Mucosa of stomach (tissue), 1 donor: ENCODE data around the gene DNAH10.
A peak's percentile ranks its signal among the peaks of the same experiment; 100 is the strongest.

ENCODE experiments used
- H3K27me3 ChIP-seq: one replicate; pipeline ENCODE4 v1.7.0; 2013; ENCODE audit warnings: mild to moderate bottlenecking, low read length; ENCODE audit not compliant: control insufficient read depth, insufficient read depth
- H3K36me3 ChIP-seq: one replicate; pipeline ENCODE4 v1.7.0; 2013; ENCODE audit warnings: low read length; ENCODE audit not compliant: control insufficient read depth, insufficient read depth
- H3K4me1 ChIP-seq: one replicate; pipeline ENCODE4 v1.7.0; 2013; ENCODE audit warnings: mild to moderate bottlenecking, low read length; ENCODE audit not compliant: control insufficient read depth, insufficient read depth
- H3K4me3 ChIP-seq: one replicate; pipeline ENCODE4 v1.7.0; 2013; ENCODE audit warnings: low read length
- H3K9ac ChIP-seq: one replicate; pipeline ENCODE4 v1.7.0; 2013; ENCODE audit warnings: mild to moderate bottlenecking, low read length, moderate library complexity
- H3K9me3 ChIP-seq: one replicate; pipeline ENCODE4 v1.7.0; 2013; ENCODE audit warnings: mild to moderate bottlenecking, low read length, moderate library complexity; ENCODE audit not compliant: control insufficient read depth
- donor health status: Pancreatic carcinoma.

DNAH10 gene, protein sequence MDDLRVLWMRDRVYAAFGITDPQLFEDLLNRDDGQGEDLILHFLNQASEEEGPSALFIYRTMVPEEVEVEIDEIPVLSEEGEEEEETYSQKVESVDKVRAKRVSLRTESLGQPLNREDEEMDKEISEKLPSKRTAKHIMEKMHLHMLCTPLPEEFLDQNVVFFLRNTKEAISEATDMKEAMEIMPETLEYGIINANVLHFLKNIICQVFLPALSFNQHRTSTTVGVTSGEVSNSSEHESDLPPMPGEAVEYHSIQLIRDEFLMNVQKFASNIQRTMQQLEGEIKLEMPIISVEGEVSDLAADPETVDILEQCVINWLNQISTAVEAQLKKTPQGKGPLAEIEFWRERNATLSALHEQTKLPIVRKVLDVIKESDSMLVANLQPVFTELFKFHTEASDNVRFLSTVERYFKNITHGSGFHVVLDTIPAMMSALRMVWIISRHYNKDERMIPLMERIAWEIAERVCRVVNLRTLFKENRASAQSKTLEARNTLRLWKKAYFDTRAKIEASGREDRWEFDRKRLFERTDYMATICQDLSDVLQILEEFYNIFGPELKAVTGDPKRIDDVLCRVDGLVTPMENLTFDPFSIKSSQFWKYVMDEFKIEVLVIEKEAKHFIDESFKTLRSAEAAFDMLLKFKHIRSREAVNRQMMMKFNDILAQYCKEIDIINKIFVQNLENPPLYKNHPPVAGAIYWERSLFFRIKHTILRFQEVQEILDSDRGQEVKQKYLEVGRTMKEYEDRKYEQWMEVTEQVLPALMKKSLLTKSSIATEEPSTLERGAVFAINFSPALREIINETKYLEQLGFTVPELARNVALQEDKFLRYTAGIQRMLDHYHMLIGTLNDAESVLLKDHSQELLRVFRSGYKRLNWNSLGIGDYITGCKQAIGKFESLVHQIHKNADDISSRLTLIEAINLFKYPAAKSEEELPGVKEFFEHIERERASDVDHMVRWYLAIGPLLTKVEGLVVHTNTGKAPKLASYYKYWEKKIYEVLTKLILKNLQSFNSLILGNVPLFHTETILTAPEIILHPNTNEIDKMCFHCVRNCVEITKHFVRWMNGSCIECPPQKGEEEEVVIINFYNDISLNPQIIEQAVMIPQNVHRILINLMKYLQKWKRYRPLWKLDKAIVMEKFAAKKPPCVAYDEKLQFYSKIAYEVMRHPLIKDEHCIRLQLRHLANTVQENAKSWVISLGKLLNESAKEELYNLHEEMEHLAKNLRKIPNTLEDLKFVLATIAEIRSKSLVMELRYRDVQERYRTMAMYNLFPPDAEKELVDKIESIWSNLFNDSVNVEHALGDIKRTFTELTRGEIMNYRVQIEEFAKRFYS (N-terminal part only)

DNA sequence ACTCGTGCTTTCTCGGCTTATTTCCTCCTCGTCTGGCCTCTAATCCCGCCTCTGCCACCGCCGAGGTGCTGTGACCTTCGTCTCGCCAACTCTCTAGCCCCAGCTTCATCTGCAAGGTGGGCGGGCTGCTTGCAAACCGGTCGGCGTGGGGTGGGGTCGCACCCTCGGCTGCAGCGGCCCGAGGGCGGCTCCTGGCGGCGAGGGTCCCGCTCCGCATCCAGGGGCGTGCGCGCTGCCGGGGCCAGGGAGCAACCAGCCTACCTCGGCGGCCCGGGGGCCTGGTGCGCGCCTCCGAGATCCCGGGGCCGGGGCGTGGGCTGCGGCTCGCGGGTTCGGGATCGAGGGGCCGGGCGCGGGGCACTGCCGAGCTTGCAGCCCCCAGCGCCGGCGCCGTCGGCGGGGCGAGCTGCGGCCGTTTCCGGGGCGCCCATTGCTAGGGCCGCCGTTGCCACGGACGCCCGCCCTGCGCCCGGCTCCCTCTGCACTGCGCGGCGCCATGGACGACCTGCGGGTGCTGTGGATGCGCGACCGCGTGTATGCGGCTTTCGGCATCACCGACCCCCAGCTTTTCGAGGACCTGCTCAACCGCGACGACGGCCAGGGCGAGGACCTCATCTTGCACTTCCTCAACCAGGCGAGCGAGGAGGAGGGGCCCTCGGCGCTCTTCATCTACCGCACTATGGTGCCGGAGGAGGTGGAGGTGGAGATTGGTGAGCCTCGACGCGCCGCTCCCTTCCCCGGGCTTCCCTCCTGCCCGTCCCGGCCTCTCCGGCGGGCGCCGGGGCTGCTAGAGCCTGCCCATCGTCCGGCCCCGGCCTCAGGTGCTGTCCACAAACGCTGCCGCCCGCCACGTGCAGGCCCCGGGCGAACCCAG is at the start of gene DNAH10:
TSS of gene DNAH10 (plus strand) at position 461 of the 874 bp plus-strand sequence. CDS start at position 497, 36 bp downstream.
- Histone ChIP-seq H3K4me1 (peaks cover 6% of the 10 kb centered on the region), H3K4me3 (peak within 1 kb of the TSS; percentile 10), H3K36me3 (no peaks in the 10 kb centered on the region), H3K27me3 (peaks cover 11% of the 10 kb centered on the region), H3K9me3 (no peaks in the 10 kb centered on the region), H3K9ac (no peak within 1 kb of the TSS)

DNA sequence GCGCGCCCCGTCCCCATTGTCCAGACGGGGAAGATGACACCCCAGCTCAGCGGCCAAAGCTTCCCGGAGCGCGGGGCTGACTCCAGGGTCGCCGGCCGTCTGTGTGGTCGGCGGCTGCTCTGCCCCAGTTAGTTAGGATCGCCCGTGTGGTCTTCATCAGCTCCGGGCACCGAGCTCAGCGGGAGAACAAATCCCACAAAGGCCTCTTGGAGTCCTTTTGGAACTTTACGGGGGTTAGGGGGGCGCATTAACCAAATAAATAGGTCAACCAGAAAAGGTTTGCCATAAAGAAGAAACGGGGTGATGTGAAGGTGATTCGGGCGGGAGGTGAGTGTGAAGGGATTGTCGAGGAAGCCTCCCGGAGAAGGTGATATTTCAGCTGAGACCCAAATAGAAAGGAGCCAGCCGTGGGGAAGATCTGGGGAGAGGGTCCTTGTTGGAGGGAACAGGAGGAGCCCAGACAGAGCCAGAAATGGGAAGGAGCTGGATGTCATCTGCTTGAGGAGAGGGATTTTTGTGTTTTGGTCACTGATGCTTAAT is 49.3 kb upstream of the DNAH10 start:
- Histone ChIP-seq H3K27me3 (no peaks in the 10 kb centered on the region), H3K9ac (peak overlapping the region; percentile 90), H3K4me3 (peak overlapping the region; percentile 92), H3K9me3 (no peaks in the 10 kb centered on the region), H3K36me3 (no peaks in the 10 kb centered on the region), H3K4me1 (peaks cover 26% of the 10 kb centered on the region)

DNA sequence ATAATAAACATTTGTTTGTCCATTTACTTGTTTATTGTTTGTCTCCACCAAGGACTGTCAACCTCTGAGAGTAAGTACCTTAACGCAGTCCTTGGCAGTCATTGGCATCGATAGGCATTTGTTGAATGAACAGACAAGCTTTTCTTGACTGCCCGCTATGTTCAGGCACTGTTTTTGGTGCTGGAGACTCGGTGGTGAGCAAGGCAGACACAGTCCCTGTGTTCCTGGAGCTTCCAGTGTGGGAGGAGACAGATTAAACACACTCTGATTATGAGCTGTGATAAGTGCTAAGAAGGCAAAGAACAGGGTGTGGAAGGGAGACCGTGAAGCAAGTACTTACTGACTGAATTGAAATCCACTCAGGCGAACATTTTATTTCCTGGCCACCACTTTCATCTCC is 48.7 kb upstream of the DNAH10 start:
- peaks cover 26% of the 10 kb centered on the region for H3K4me1 ChIP-seq
- no peaks in the 10 kb centered on the region for H3K36me3 ChIP-seq
- H3K9ac ChIP-seq, result peak overlapping the region; percentile 90
- H3K27me3 ChIP-seq, result no peaks in the 10 kb centered on the region
- no peaks in the 10 kb centered on the region for H3K9me3 ChIP-seq
- H3K4me3 ChIP-seq, result peak overlapping the region; percentile 92

DNA sequence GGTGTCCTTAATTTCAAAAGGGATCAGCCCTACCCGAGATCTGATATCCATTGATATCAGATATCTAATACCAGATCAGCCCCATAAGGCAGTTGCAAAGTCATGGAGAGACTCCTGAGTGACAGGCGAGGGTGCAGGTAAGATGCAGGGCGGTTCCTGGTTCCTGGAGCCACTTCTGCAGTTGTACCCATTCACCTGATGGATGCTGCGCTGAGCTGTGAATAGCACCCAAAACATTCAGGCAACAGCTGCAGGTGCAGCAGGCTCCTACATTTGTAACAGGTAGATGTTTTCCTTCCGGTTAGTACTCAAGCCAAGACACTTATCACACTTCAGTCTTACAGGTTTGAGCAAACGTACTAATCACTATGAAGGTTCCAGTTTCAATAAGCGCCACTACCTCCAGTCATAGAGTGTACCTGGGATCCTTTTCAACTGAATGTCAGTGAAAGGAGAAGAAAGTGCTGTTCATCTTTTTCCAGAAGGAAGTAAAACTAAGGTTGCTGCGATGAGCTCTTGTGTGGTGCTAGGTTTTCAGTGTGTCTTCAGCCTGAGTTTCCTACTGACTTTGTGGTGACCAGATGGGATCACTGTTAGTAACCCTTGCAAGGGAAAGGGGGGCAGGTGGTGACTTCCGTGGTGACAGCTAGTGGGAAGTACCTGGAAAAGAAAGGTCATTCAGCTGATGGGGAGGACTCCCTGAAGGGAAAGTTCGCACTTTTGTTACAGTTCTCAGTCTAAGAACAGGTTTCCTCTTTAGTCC is 48.1 kb upstream of the DNAH10 start:
- Histone ChIP-seq H3K4me1 (peaks cover 26% of the 10 kb centered on the region), H3K36me3 (no peaks in the 10 kb centered on the region), H3K27me3 (no peaks in the 10 kb centered on the region), H3K9me3 (no peaks in the 10 kb centered on the region), H3K9ac (peak overlapping the region; percentile 90), H3K4me3 (peak overlapping the region; percentile 92)

DNA sequence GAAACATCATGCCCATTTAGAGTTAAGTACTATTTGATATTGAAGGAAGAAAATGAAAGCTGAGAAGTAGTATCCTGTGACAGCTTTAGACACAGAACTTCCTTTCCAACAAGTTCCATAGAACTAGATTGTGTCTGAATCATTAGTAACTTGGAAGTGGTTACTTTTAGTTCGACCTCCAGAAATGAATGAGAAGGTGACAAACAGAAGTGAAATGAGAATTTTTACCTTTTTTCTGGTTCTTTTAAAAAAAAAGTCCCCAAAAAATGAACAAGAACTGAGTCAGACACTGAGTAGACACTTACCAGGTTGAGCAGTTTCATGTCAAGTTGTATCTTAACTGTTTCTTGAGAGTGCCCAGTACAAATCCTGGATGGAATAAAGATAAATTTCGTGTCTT is 46.9 kb upstream of the DNAH10 start:
- Histone ChIP-seq H3K9me3 (no peaks in the 10 kb centered on the region), H3K36me3 (no peaks in the 10 kb centered on the region), H3K4me1 (peaks cover 36% of the 10 kb centered on the region), H3K4me3 (no peak overlapping the region), H3K27me3 (no peaks in the 10 kb centered on the region), H3K9ac (no peak overlapping the region)

DNA sequence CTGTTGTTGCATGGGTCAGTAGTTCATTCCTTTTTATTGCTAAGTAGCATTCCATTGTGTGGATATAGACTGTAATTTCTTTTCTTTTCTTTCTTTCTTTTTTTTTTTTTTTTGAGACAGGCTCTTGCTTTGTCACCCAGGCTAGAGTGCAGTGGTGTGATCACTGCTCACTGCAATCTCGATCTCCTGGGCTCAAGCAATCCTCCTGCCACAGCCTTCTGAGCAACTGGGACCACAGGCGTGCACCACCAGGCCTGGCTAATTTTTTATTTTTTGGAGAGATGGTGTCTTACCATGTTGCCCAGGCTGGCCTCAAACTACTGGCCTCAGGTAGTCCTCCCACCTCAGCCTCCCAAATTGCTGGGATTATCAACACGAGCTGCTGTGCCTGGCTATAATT is 44.8 kb upstream of the DNAH10 start:
- Histone ChIP-seq H3K9me3 (no peaks in the 10 kb centered on the region), H3K4me3 (no peak overlapping the region), H3K27me3 (no peaks in the 10 kb centered on the region), H3K36me3 (no peaks in the 10 kb centered on the region), H3K9ac (no peak overlapping the region), H3K4me1 (peaks cover 36% of the 10 kb centered on the region)

DNA sequence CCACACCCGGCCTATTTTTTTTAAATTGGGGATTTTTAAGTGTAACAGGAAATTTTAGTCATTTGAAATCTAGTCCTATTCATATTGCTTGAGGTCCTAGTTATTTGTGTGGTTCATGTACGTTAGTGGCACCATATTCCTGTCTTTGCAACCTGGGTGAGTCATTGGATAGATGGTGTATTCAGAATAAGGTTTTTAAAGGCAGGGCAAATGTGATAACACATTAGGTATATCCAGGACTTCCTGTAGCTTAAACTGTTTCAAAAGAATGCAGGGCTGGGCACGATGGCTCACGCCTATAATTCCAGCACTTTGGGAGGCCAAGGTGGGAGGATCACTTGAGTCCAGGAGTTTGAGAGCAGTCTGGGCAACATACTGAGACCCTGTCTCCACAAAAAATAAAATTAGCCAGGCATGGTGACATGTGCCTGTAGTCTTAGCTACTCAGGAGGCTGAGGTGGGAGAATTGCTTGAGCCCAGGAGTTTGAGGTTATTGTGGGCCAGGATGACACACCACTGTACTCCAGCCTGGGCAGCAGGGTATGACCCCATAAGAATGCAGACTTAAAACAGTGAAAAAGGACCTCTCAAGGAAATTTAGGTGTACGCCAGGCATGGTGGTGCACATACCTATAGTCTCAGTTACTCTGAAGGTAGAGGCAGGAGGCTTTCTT is 41.8 kb upstream of the DNAH10 start:
- Histone ChIP-seq H3K4me1 (peaks cover 14% of the 10 kb centered on the region), H3K9me3 (no peaks in the 10 kb centered on the region), H3K36me3 (no peaks in the 10 kb centered on the region), H3K4me3 (no peak overlapping the region), H3K27me3 (no peaks in the 10 kb centered on the region), H3K9ac (no peak overlapping the region)

DNA sequence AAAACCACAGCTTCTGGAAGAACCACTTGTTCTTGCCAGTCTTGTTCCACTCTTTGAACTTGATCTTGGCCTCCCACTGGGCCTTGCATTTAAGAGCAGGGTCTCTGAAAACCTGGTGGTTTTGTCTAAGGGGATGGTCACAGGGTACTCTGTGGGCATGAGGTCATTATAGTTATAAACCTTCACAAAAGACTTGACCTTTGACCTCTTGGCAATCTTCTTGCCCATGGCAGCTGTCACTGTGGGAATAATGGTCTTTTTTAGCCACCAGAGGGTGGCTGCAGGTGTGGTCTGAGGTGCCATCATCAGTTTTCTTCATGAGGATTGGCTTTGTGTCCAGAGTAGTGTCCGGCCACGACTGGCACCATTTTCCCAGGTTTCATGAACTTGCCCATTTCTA is 40.9 kb upstream of the DNAH10 start:
- peaks cover 14% of the 10 kb centered on the region for H3K4me1 ChIP-seq
- no peak overlapping the region for H3K9ac ChIP-seq
- no peaks in the 10 kb centered on the region for H3K36me3 ChIP-seq
- H3K4me3 ChIP-seq, result no peak overlapping the region
- H3K9me3 ChIP-seq, result no peaks in the 10 kb centered on the region
- no peaks in the 10 kb centered on the region for H3K27me3 ChIP-seq

DNA sequence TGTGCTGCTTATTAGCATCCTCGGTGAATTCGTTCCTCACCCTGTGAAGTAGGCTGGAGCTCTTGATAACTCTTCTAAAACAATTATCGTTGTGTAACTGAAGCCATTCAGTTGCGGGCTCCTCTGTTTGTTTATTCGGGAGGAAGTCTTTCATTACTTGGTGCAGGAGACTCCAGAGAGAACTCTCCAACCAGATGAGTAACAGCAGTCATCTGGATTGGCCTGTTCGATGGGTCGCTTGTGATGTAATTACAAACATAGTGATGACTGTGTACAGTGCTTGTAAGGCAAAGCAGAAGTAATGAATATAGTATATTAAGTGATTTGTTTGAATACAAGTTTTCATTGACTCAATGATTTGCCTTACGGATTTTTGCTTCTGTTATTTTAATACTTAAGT is 39.1 kb upstream of the DNAH10 start:
- H3K9ac ChIP-seq, result no peak overlapping the region
- H3K9me3 ChIP-seq, result no peaks in the 10 kb centered on the region
- no peaks in the 10 kb centered on the region for H3K27me3 ChIP-seq
- no peaks in the 10 kb centered on the region for H3K36me3 ChIP-seq
- H3K4me3 ChIP-seq, result no peak overlapping the region
- peaks cover 14% of the 10 kb centered on the region for H3K4me1 ChIP-seq

DNA sequence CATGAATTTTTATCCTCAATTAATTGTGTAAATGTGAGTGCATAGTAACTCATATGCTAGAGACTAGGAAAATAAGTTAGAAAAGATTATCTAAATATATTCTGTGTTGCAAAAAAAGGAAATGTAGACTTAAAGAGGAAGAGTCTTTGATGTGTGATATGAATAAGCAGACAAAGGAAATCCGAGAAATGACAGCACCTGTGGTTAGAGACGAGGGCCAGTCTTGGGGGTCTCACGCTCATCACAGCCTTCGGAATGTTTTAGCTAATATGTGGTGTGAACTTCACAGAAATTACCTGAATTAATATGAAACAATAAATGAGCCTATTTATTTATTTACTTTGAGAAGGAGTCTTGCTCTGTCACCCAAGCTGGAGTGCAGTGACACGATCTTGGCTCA is 38.3 kb upstream of the DNAH10 start:
- Histone ChIP-seq H3K9ac (no peak overlapping the region), H3K27me3 (no peaks in the 10 kb centered on the region), H3K4me1 (peaks cover 14% of the 10 kb centered on the region), H3K4me3 (no peak overlapping the region), H3K36me3 (no peaks in the 10 kb centered on the region), H3K9me3 (no peaks in the 10 kb centered on the region)
